PC-9 (cell line): ENCODE measurements around the gene TAF1A. TPM values are rescaled to one million over a fixed set of nuclear protein-coding genes. Genes with fewer than 3 reads are reported as not detected.
"Not testable (repeated sequence)": the region's sequence is repeated elsewhere in the genome, so short reads cannot be mapped to it uniquely, and the experiment has no call there.

Experiments used
- BruUV-seq: library from RNA; stranded (reverse); fragments of 400-500 nt; replicated peaks from 2 replicates; lab custom pipeline; 2021; lab: Mats Ljungman, UMichigan
- CTCF ChIA-PET: fragments of 300-600 bp; sonication (Branson Sonifier 250); formaldehyde crosslinking; loops from one replicate; lab custom pipeline; 2022; ENCODE audit warnings: antibody characterized with exemption; lab: Charles Lee
- POLR2A ChIA-PET: fragments of 300-600 bp; sonication (Branson Sonifier 250); formaldehyde crosslinking; loops from one replicate; lab custom pipeline; 2022; ENCODE audit warnings: antibody characterized with exemption; ENCODE audit not compliant: unreplicated experiment; lab: Charles Lee
- DNase-seq, 2 experiments: peaks; one replicate each; pipeline versions ENCODE4 v3.0.0 to v3.0.0-alpha.2; 2015 to 2022; ENCODE audit warnings: mixed read lengths in 1 of 2
- H2AFZ ChIP-seq: fragments of 200-600 bp; sonication (generic); 2 replicates; pipeline ENCODE4 v1.8.1; 2017; ENCODE audit warnings: antibody characterized with exemption
- H3F3A ChIP-seq: fragments of 200-600 bp; sonication (generic); 2 replicates; pipeline ENCODE4 v1.8.1; 2017; ENCODE audit warnings: antibody characterized with exemption, mild to moderate bottlenecking, low read depth; ENCODE audit not compliant: insufficient read depth
- H3K27ac ChIP-seq: fragments of 200-600 bp; sonication (generic); 2 replicates; pipeline ENCODE4 v1.6.1; 2016; ENCODE audit warnings: mixed run types
- H3K27me3 ChIP-seq: fragments of 200-600 bp; sonication (generic); 2 replicates; pipeline ENCODE4 v1.6.1; 2016; ENCODE audit warnings: low read depth, mixed run types; ENCODE audit not compliant: insufficient read depth
- H3K36me3 ChIP-seq: fragments of 200-600 bp; sonication (generic); 2 replicates; pipeline ENCODE4 v1.6.1; 2016; ENCODE audit warnings: low read depth, mixed run types
- H3K4me1 ChIP-seq: fragments of 200-600 bp; sonication (generic); replicated peaks from 2 replicates; pipeline ENCODE4 v1.6.1; 2016; ENCODE audit warnings: mixed run types; ENCODE audit not compliant: insufficient read depth
- H3K4me2 ChIP-seq: fragments of 200-600 bp; sonication (generic); 2 replicates; pipeline ENCODE4 v1.6.1; 2017; ENCODE audit warnings: mixed run types
- H3K4me3 ChIP-seq: fragments of 200-600 bp; sonication (generic); 2 replicates; pipeline ENCODE4 v1.6.1; 2016; ENCODE audit warnings: mixed run types
- H3K79me2 ChIP-seq: fragments of 200-600 bp; sonication (generic); 2 replicates; pipeline ENCODE4 v1.6.1; 2017; ENCODE audit warnings: low read depth, mixed run types
- H3K9me2 ChIP-seq: fragments of 200-600 bp; sonication (generic); 2 replicates; pipeline ENCODE4 v1.8.1; 2017; ENCODE audit warnings: mild to moderate bottlenecking; ENCODE audit not compliant: insufficient read depth
- H3K9me3 ChIP-seq: fragments of 200-600 bp; sonication (generic); 2 replicates; pipeline ENCODE4 v1.8.1; 2016; ENCODE audit warnings: low read depth; ENCODE audit not compliant: insufficient read depth
- H4K20me1 ChIP-seq: fragments of 200-600 bp; sonication (generic); 2 replicates; pipeline ENCODE4 v1.8.1; 2017; ENCODE audit not compliant: insufficient read depth
- CTCF ChIP-seq: fragments of 200-600 bp; sonication (generic); conservative IDR thresholded peaks from 2 replicates; pipeline ENCODE4 v1.6.1; 2017; ENCODE audit warnings: mixed run types, antibody characterized with exemption, mild to moderate bottlenecking, moderate library complexity
- EZH2 ChIP-seq: fragments of 200-600 bp; sonication (generic); IDR thresholded peaks from 2 replicates; pipeline ENCODE4 v1.8.0; 2017; ENCODE audit warnings: antibody characterized with exemption, low read depth
- intact Hi-C: fragments of 100-400 bp; cut with micrococcal nuclease; formaldehyde crosslinking; loops from one replicate; pipeline ENCODE4 v1.10.0; 2022; ENCODE audit not compliant: unreplicated experiment
- total RNA-seq: library from RNA; stranded (reverse); gene quantifications from 2 replicates; pipeline ENCODE4 v1.2.3, GENCODE V29; 2021

The TAF1A gene
- total RNA-seq, 1 experiment from 2014 or later = 18.4 TPM

GRCh38 chr1:222613627-222614026 is 23.9 kb upstream of the TAF1A start:
- no TSS peak for BruUV-seq
- POLR2A ChIA-PET = no interaction called here

GRCh38 chr1:222610728-222611127 is 21.0 kb upstream of the TAF1A start:
- no peaks in the 10 kb centered on the region; the same call in 1 of the 2 replicates for H3K9me3 ChIP-seq
- no peaks in the 10 kb centered on the region for H3K9me2 ChIP-seq
- no TSS peak for BruUV-seq
- no peaks in the 10 kb centered on the region for H4K20me1 ChIP-seq
- no peak overlapping the region for H2AFZ ChIP-seq
- no peaks in the 10 kb centered on the region for H3K27me3 ChIP-seq
- H3K4me2 ChIP-seq = no peak overlapping the region
- intact Hi-C loops = no loop called here
- no peaks in the 10 kb centered on the region for H3K79me2 ChIP-seq
- H3K4me3 ChIP-seq = no peak overlapping the region
- TF ChIP-seq CTCF (no peak), EZH2 (no peak)
- ChIA-PET CTCF (interaction anchor here (0.6 kb wide), 1 partner anchor 19 kb away, joined by 5 read pairs; no protein-coding TSS in a partner anchor), POLR2A (no interaction called here)
- H3K4me1 ChIP-seq = no peaks in the 10 kb centered on the region
- DNase-seq = no peak
- H3K27ac ChIP-seq = no peak overlapping the region
- no peaks in the 10 kb centered on the region for H3K36me3 ChIP-seq
- no peaks in the 10 kb centered on the region for H3F3A ChIP-seq

More at GRCh38 chr1:222613627-222614026, 23.9 kb upstream of the TAF1A start:
- Histone ChIP-seq H3K27ac (no peak overlapping the region), H3K4me1 (no peaks in the 10 kb centered on the region), H2AFZ (no peak overlapping the region), H3K27me3 (no peaks in the 10 kb centered on the region), H3K9me2 (no peaks in the 10 kb centered on the region), H4K20me1 (no peaks in the 10 kb centered on the region), H3K4me2 (no peak overlapping the region), H3K4me3 (no peak overlapping the region), H3K79me2 (peaks cover 5% of the 10 kb centered on the region), H3F3A (peaks cover 14% of the 10 kb centered on the region; the same call in 1 of the 2 replicates), H3K9me3 (no peaks in the 10 kb centered on the region; the same call in 1 of the 2 replicates), H3K36me3 (no peaks in the 10 kb centered on the region)
- TF ChIP-seq CTCF (no peak), EZH2 (no peak)
- intact Hi-C loops = no loop called here
- CTCF ChIA-PET = no interaction called here
- no peak for DNase-seq

- H2AFZ ChIP-seq, H3K79me2 ChIP-seq, H3K27me3 ChIP-seq, H3K4me1 ChIP-seq, H3K4me2 ChIP-seq, CTCF ChIA-PET, POLR2A ChIA-PET, intact Hi-C loops, H3K36me3 ChIP-seq, H3K4me3 ChIP-seq, H3F3A ChIP-seq, BruUV-seq, H3K9me2 ChIP-seq, H3K9me3 ChIP-seq, H3K27ac ChIP-seq, DNase-seq, H4K20me1 ChIP-seq: not testable (repeated sequence)
Observed at GRCh38 chr1:222609111-222609510, 19.4 kb upstream of the TAF1A start.

- CTCF ChIA-PET = interaction anchor here (0.7 kb wide), 1 partner anchor 129 kb away, joined by 6 read pairs; no protein-coding TSS in a partner anchor
- H4K20me1 ChIP-seq = no peaks in the 10 kb centered on the region
- no peak overlapping the region for H3K4me2 ChIP-seq
- H3K27ac ChIP-seq = no peak overlapping the region
- no peaks in the 10 kb centered on the region for H3K27me3 ChIP-seq
- no peak overlapping the region for H2AFZ ChIP-seq
- H3K9me3 ChIP-seq = no peaks in the 10 kb centered on the region
- no peaks in the 10 kb centered on the region for H3K79me2 ChIP-seq
- H3K4me1 ChIP-seq = no peaks in the 10 kb centered on the region
- H3K36me3 ChIP-seq = no peaks in the 10 kb centered on the region
- no TSS peak for BruUV-seq
- DNase-seq = no peak
- no peaks in the 10 kb centered on the region for H3K9me2 ChIP-seq
- POLR2A ChIA-PET = no interaction called here
- intact Hi-C loops = no loop called here
- H3F3A ChIP-seq = no peaks in the 10 kb centered on the region
- no peak overlapping the region for H3K4me3 ChIP-seq
- TF ChIP-seq CTCF (no peak), EZH2 (no peak)
Observed at GRCh38 chr1:222606757-222607156, 17.0 kb upstream of the TAF1A start.
